Stimulated activated naive CD8-positive, alpha-beta T cell treated with anti-CD3 and anti-CD28 coated beads, Interleukin-15, amount 100 ng/mL, for 72 hours (primary cell): ENCODE data around the gene CKS2.

Experiments used
- ATAC-seq: fragments of 150-1000 bp; cut with Tn5 transposase; 2 replicates; pipeline ENCODE4 v1.10.0; 2021; ENCODE audit warnings: mild to moderate bottlenecking, moderate library complexity
- DNase-seq, 2 donors: peaks; one replicate each; pipeline ENCODE4 v3.0.0; 2021 to 2022
- H3K27ac Mint-ChIP-seq, 2 donors: one replicate each; pipeline ENCODE4 v1.8.0; 2022; ENCODE audit warnings: mild to moderate bottlenecking in 2 of 2, mixed read lengths in 2 of 2, moderate library complexity in 2 of 2
- H3K27me3 Mint-ChIP-seq: one replicate; pipeline ENCODE4 v1.8.0; 2022; ENCODE audit warnings: mixed read lengths
- H3K4me1 Mint-ChIP-seq: one replicate; pipeline ENCODE4 v1.8.0; 2022; ENCODE audit warnings: mild to moderate bottlenecking, mixed read lengths
- H3K4me3 Mint-ChIP-seq, 2 donors: one replicate each; pipeline ENCODE4 v1.8.0; 2022; ENCODE audit warnings: mild to moderate bottlenecking in 2 of 2, mixed read lengths in 2 of 2, moderate library complexity in 1 of 2
- H3K9me3 Mint-ChIP-seq, 2 donors: one replicate each; pipeline ENCODE4 v1.8.0; 2022; ENCODE audit warnings: mixed read lengths in 2 of 2

CKS2 gene

DNA sequence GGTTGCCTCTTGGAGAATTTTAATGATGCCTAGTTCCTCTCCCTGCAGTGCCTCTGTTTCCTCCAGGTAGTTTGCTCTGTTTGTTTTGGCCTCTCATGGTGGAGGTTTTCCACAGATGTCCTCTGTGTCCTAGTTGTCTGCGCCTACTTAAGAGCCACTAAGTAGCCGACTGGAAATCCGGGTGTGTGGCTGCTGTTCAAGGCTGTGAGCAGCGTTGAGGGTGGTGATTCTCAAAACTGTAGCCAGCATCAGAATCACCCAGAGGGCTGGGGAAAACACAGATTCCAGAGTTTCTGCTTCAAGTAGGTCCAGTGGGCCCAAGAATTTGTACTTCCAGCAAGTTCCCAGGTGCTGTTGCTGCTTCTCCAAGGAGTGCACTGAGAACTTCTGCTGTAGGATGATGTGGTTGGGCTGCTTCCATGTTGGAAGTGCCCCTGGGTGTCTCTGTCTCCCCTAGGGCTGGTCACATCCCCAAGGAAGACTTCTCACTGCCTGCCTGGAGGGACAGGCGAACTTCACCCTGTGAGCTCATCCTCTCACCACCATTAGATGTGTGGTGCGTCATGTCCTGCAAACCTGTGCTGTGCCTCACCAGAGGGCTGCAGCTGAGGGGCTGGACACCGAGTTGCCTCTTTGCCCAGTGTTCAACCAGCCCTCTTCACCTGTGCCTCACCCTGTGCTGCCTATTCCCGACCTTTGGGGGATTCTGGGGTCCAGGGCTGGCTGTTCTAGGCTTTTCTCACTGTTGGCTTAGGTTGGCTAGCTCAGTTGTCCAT lies 42.1 kb downstream of the CKS2 start:
- no peaks in the 10 kb centered on the region for H3K27me3 Mint-ChIP-seq
- H3K9me3 Mint-ChIP-seq = no peaks in the 10 kb centered on the region
- H3K4me3 Mint-ChIP-seq = peak overlapping the region in 1 of 2 donors; percentile 29
- ATAC-seq (no peak), DNase-seq (no peak)
- peaks cover 45% of the 10 kb centered on the region for H3K4me1 Mint-ChIP-seq
- H3K27ac Mint-ChIP-seq = peak overlapping the region; percentile 59 to 76

DNA sequence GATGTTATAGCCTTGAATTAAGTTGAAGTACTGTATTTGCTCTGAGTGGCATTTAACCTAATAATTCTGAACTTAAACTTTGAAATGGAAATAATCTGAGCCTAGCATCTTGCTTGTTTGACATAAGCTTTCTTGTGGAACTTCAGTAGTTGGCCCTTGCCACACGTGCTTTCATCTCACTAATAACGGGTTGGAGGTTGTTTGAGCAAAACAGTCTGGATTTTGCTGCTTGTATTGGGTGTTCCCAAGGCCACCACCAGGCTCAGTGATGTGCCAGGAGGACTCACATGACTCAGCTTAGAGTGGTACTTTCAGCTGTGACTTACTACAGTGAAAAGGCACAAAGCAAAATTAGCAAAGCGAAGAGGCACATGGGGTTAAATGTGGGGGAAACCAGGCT lies 43.0 kb downstream of the CKS2 start:
- no peak for ATAC-seq
- Mint-ChIP-seq H3K9me3 (no peaks in the 10 kb centered on the region), H3K27ac (peak overlapping the region in 1 of 2 donors; percentile 50), H3K4me3 (no peak overlapping the region), H3K4me1 (peaks cover 45% of the 10 kb centered on the region), H3K27me3 (no peaks in the 10 kb centered on the region)
- DNase-seq = no peak

DNA sequence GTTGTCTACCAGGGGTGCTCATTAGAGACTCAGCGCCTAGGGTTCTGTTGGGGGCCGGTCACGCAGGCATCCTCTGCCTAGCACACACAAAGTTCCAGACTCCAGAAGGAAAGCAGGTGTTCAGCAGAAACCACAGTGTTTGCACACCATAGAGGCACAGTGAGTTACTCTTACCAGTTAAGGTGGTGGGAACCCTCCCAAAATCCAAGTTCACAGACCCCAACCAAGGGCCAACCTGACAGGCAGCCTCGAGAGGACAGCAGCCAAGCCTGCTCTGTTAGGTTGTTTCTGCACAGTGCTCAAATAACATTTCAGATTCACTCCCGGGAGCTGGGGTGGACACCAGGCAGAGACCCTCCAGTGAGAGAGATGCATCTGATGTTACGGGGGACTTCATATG lies 43.5 kb downstream of the CKS2 start:
- Mint-ChIP-seq H3K4me1 (peaks cover 45% of the 10 kb centered on the region), H3K27me3 (no peaks in the 10 kb centered on the region), H3K27ac (no peak overlapping the region), H3K9me3 (no peaks in the 10 kb centered on the region), H3K4me3 (no peak overlapping the region)
- ATAC-seq (no peak), DNase-seq (no peak)

GRCh38 chr9:89356782-89357181 lies 45.8 kb downstream of the CKS2 start:
- no peaks in the 10 kb centered on the region for H3K9me3 Mint-ChIP-seq
- H3K4me3 Mint-ChIP-seq = no peak overlapping the region
- DNase-seq (no peak), ATAC-seq (no peak)
- no peak overlapping the region for H3K27ac Mint-ChIP-seq
- H3K4me1 Mint-ChIP-seq = peaks cover 45% of the 10 kb centered on the region
- H3K27me3 Mint-ChIP-seq = no peaks in the 10 kb centered on the region

DNA sequence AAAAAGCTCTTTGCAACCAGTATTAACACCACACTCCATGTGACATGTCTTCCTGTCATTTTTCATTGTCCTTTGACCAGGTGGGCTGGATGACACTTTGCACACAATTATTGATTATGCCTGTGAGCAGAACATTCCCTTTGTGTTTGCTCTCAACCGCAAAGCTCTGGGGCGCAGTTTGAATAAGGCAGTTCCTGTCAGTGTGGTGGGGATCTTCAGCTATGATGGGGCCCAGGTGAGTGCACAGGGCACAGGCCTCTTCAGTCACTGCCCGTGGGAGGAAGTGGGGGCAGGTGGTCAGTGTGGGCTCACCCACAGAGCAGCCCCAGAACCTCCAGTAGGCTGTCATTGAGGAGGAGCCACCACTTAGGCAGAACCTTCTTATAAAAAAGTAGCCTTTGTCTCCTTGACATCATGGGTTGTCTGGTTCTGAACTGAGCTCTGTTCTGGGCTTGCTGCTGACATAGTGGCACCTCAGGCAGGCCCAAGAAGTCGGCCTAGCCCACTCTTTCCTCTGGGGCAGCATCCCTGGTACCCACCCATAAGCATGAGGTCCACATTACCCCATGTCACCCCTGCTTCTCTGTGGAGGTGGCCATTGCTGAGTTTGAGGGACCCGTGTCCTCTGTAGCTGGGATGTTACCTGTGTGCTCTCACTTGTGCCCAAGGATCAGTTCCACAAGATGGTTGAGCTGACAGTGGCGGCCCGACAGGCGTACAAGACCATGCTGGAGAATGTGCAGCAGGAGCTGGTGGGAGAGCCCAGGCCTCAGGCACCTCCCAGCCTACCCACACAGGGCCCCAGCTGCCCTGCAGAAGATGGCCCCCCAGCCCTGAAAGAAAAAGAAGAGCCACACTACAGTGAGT lies 46.6 kb downstream of the CKS2 start:
- peak overlapping the region; percentile 79 to 94 for H3K27ac Mint-ChIP-seq
- peak; percentile 88 for ATAC-seq
- no peak overlapping the region for H3K4me3 Mint-ChIP-seq
- H3K9me3 Mint-ChIP-seq = no peaks in the 10 kb centered on the region
- H3K27me3 Mint-ChIP-seq = no peaks in the 10 kb centered on the region
- no peak for DNase-seq
- peaks cover 37% of the 10 kb centered on the region for H3K4me1 Mint-ChIP-seq

GRCh38 chr9:89358376-89358916 lies 47.5 kb downstream of the CKS2 start:
- DNase-seq (no peak), ATAC-seq (no peak)
- Mint-ChIP-seq H3K4me1 (peaks cover 33% of the 10 kb centered on the region), H3K9me3 (no peaks in the 10 kb centered on the region), H3K27ac (peak overlapping the region; percentile 42 to 82), H3K27me3 (no peaks in the 10 kb centered on the region), H3K4me3 (no peak overlapping the region)

GRCh38 chr9:89358985-89359384 lies 48.0 kb downstream of the CKS2 start:
- DNase-seq (no peak), ATAC-seq (no peak)
- H3K27ac Mint-ChIP-seq = peak overlapping the region in 1 of 2 donors; percentile 76
- H3K4me1 Mint-ChIP-seq = peaks cover 33% of the 10 kb centered on the region
- no peak overlapping the region for H3K4me3 Mint-ChIP-seq
- no peaks in the 10 kb centered on the region for H3K9me3 Mint-ChIP-seq
- H3K27me3 Mint-ChIP-seq = no peaks in the 10 kb centered on the region

DNA sequence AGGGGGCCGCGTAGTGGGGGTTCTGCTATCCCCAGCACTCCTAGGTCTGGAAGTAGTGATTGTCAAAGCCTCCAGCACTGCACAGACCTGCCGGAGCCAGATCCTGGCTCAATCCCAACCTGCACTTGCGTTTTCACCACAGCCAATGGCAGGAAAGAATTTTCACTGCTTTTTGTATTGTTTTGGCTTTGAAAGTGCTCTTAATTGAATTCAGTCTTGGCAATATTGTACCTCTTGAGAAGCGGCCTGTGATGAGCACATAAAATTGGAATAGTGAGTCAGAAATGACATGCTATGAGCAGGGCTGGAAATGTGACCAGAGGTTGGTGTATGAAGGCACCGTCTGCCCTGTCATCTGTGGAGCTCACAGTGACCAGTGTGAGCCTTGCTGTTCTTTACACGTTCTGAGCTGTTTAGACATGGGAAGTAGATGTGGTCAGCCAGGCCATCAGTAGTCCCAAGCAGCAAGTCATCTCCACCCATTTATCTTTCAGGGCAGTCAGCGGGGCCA lies 48.8 kb downstream of the CKS2 start:
- peaks cover 41% of the 10 kb centered on the region for H3K4me1 Mint-ChIP-seq
- H3K27ac Mint-ChIP-seq = peak overlapping the region; percentile 54 to 83
- DNase-seq = no peak
- H3K4me3 Mint-ChIP-seq = no peak overlapping the region
- no peaks in the 10 kb centered on the region for H3K27me3 Mint-ChIP-seq
- H3K9me3 Mint-ChIP-seq = no peaks in the 10 kb centered on the region
- no peak for ATAC-seq

DNA sequence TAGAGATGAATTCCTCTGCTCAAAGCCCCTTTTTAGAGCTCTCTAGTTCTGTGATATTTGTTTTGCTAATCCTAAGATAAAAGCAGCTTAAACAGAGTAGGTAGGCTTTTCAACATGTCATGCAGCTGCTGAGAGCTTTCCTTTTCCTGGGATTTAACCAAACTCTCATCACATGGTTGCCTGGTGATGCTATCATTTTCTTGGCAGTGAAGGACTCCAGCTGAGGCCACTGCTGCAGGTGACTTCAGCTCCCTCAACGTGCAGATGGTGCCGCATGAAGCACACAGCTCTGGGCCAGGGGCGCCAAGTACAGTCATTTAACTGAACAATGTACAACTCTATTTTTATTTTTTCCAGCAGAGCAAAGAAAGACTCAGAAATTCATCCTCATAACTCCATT lies 49.5 kb downstream of the CKS2 start:
- DNase-seq (no peak), ATAC-seq (no peak)
- Mint-ChIP-seq H3K27ac (peak overlapping the region in 1 of 2 donors; percentile 93), H3K9me3 (no peaks in the 10 kb centered on the region), H3K4me3 (no peak overlapping the region), H3K27me3 (no peaks in the 10 kb centered on the region), H3K4me1 (peaks cover 41% of the 10 kb centered on the region)

DNA sequence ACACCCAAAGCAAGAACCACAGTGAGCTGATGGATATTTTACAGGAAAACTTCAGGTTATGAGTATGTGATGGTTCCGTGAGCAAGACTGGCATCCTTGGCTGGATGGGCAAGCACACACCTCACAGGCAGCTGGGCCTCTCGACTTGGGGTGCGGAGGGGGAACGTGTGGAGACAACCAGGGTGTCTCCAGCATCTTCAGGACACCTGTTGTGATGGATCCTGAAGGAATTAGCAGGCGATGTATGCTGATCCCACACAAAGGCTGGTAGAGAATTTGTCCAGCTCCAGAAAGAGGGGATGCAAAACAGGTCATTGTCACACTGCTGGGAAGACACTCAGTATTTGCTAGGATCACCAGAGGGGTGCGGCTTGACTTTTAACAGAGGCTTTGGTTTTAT lies 50.0 kb downstream of the CKS2 start:
- DNase-seq (no peak), ATAC-seq (no peak)
- Mint-ChIP-seq H3K9me3 (no peaks in the 10 kb centered on the region), H3K4me3 (no peak overlapping the region), H3K27me3 (no peaks in the 10 kb centered on the region), H3K27ac (peak overlapping the region; percentile 11 to 43), H3K4me1 (peaks cover 41% of the 10 kb centered on the region)

DNA sequence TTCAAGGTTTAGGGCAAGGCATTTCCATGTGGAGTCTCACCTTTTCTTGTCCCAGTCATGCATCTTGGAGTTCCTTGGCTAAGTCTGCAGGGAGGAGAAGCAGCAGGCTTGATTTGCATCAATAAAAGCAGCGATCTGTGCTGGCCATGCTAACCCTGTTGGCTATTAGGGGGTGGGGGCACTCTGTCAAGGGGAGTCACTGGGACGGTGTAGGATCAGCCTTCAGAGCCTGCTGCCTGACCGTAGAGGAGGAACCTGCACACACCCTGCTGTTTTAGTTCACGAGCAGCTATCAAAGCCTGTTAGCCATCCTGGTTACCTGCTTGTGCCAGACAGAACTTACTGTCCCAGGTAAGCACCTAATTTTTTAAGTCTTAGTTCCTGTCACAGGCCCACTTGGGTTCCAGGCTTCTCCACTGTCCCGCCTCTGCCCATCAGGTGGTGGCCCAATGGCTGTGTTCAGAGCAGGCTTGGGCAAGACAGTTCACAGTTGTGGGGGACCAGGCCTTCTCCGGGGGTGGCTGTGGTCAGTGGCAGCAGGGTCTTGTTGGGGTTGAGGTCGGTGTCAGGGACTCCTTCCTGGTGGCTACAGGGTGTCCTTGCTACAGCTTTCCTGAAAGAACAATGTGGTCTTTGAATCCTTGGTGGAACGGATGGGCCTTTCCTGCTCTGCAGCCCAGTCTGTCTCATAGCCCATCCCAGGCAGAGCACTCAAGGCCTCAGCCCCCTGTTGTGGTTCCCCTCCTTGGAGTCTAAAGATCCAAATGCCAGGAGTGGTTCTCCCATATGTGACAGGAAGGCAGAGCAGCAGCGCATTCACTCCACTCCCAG lies 51.0 kb downstream of the CKS2 start:
- ATAC-seq = no peak

DNA sequence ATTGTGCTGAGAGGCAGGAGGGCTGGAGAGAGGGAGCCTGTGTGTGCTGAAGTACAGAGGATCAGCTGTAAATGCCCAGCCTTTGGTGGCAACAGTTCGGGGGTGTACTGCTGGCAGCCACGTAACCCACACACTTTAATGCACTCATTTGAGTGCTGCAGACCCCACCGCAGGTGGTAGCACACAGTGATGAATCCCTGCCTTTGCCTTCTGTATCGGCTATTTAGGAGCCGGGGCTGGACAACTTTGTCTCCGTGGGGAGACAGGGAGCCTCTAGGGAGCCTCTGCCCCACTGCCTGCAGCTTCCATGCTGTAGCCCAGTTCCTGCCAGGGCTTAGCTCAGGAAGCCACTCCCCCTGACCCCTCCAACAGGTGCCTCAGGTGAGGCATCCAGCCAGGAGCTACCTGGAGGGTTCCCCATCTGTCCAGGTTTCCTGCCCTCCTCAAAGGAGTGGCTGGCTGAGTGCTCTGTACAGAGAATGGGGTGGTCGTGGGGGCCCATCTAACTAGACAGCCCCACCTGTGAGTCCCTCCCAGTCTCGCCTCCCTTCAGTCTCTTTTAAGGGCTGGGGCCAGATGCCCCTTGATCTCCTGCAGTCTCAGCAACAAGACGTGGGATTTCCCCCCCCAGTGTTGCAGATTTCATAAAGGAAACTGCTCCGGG lies 51.8 kb downstream of the CKS2 start:
- H3K27ac Mint-ChIP-seq = peak overlapping the region in 1 of 2 donors; percentile 97
- DNase-seq (no peak), ATAC-seq (peak; percentile 9)
- no peaks in the 10 kb centered on the region for H3K27me3 Mint-ChIP-seq
- peaks cover 26% of the 10 kb centered on the region for H3K4me1 Mint-ChIP-seq
- no peak overlapping the region for H3K4me3 Mint-ChIP-seq
- no peaks in the 10 kb centered on the region for H3K9me3 Mint-ChIP-seq

More for the DNA sequence above, 51.0 kb downstream of the CKS2 start:
- DNase-seq = peak in 1 of 2 donors; percentile 6
- Mint-ChIP-seq H3K27me3 (no peaks in the 10 kb centered on the region), H3K27ac (peak overlapping the region in 1 of 2 donors; percentile 97), H3K9me3 (no peaks in the 10 kb centered on the region), H3K4me1 (peaks cover 33% of the 10 kb centered on the region), H3K4me3 (no peak overlapping the region)

- H3K4me3 Mint-ChIP-seq = no peak overlapping the region
- no peaks in the 10 kb centered on the region for H3K9me3 Mint-ChIP-seq
- DNase-seq = no peak
- ATAC-seq = no peak
- H3K27ac Mint-ChIP-seq = peak overlapping the region in 1 of 2 donors; percentile 97
- no peaks in the 10 kb centered on the region for H3K27me3 Mint-ChIP-seq
- peaks cover 29% of the 10 kb centered on the region for H3K4me1 Mint-ChIP-seq
Measured at GRCh38 chr9:89363311-89363670, 52.3 kb downstream of the CKS2 start.

DNA sequence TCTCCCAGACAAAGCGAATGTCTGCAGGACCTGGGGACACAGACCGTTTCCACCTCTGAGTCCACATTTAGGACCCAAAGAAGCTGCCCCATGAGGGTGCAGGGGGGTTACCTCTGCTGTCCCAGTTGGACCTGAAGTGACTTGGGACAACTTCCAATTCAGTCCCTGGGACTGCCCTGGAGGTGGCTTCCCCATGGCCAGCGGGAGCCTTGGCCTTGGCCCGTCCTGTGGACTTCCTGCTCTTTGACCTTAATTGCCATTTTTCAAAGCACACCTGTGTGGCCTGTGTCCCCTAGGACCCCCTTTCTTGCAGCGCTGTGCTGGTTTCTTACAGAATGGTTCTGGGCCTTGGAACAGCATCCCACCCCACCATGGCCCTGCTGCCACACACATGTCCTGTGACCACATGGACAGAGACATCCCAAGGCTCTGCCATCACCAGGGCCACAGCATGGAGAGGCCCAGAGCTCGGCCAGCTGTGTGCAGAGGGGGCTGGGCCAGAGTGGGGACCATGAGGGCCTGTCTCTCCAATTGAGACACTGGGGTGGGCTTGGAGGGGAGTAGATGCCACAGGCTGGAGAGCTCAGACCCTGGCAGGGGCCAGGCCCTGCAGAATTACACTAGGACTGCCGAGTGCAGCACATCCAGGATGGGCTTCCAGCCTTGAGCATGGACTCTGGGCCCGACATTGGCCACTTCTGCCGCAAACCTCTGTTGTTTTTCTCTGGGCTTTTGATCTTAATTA lies 53.1 kb downstream of the CKS2 start:
- Mint-ChIP-seq H3K4me1 (peaks cover 29% of the 10 kb centered on the region), H3K9me3 (no peaks in the 10 kb centered on the region), H3K27ac (peak overlapping the region in 1 of 2 donors; percentile 95), H3K4me3 (no peak overlapping the region), H3K27me3 (no peaks in the 10 kb centered on the region)
- ATAC-seq (no peak), DNase-seq (peak in 1 of 2 donors; percentile 5)
